ENCODE data around the gene TCP11X2. TPM values are rescaled to one million over a fixed set of nuclear protein-coding genes. Genes with fewer than 3 reads are reported as not detected.
"Not testable (repeated sequence)": the region's sequence is repeated elsewhere in the genome, so short reads cannot be mapped to it uniquely, and the experiment has no call there.

TCP11X2 gene
- total RNA-seq, 2 donors from 2014 or later, result not detected

DNA sequence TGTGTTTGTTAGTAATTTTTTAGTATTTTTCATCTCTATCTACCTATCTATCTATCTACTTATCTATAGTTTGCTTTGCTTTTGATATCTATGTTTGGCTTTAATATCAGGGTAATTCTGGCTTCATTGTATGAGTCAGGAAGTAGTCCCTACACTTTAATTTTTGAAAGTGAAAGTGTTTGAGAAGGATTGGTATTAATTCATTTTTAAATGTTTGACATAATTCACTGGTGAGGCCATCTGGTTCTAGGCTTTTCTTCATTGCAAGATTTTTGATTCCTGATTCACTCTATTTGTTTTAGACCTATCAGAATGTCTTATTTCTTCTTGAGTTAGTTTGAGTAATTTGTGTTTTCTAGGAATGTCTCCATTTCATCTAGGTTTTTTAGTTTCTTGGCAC is 20.2 kb upstream of the TCP11X2 start:
- Histone ChIP-seq H3K4me3 (no peak overlapping the region), H3K9me3 (no peaks in the 10 kb centered on the region), H3K27ac (no peak overlapping the region), H3K36me3 (replicated peaks in 1 of 2; ENCODE audit: insufficient read depth in 1 of 2, low read depth in 2 of 2) (no peaks in the 10 kb centered on the region), H3K4me1 (no peaks in the 10 kb centered on the region), H3K27me3 (no peaks in the 10 kb centered on the region)
- TF ChIP-seq, protein P1, sequence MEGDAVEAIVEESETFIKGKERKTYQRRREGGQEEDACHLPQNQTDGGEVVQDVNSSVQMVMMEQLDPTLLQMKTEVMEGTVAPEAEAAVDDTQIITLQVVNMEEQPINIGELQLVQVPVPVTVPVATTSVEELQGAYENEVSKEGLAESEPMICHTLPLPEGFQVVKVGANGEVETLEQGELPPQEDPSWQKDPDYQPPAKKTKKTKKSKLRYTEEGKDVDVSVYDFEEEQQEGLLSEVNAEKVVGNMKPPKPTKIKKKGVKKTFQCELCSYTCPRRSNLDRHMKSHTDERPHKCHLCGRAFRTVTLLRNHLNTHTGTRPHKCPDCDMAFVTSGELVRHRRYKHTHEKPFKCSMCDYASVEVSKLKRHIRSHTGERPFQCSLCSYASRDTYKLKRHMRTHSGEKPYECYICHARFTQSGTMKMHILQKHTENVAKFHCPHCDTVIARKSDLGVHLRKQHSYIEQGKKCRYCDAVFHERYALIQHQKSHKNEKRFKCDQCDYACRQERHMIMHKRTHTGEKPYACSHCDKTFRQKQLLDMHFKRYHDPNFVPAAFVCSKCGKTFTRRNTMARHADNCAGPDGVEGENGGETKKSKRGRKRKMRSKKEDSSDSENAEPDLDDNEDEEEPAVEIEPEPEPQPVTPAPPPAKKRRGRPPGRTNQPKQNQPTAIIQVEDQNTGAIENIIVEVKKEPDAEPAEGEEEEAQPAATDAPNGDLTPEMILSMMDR (IDR thresholded peaks at IDR 0.05), result no peak
- TF ChIP-seq POLR2A (IDR thresholded peaks at IDR 0.05), result no peak
- ATAC-seq, result no peak
- no peak for DNase-seq
- intact Hi-C loops (cut with DNase I), result no loop called here

DNA sequence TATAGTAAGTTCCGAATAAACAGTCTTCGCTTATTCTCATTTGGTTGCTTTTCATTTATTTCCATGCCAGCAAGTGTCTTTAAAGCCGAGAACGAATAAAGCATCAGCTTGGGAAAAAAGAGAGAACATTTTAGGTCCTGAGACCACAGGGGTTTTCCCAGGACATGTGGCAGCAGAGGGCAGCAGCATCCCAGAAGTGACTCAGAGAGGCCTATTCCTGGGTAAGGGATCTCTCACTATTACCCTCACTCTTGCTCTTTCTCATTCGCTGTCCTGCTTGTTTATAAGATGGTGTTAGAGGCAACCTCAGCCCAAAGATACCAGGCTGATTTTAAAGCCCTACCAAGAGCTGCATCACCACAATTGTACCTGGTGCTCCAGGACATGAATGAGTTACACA is 7.2 kb upstream of the TCP11X2 start:
- H3K27me3 ChIP-seq; H3K27ac ChIP-seq; ATAC-seq; H3K4me3 ChIP-seq; H3K36me3 ChIP-seq (replicated peaks in 1 of 2; ENCODE audit: insufficient read depth in 1 of 2, low read depth in 2 of 2); DNase-seq; H3K9me3 ChIP-seq; intact Hi-C loops (cut with DNase I); H3K4me1 ChIP-seq: not testable (repeated sequence)
- no CpG with 5 or more reads among the region's 5 CpGs for WGBS, 2 donors

DNA sequence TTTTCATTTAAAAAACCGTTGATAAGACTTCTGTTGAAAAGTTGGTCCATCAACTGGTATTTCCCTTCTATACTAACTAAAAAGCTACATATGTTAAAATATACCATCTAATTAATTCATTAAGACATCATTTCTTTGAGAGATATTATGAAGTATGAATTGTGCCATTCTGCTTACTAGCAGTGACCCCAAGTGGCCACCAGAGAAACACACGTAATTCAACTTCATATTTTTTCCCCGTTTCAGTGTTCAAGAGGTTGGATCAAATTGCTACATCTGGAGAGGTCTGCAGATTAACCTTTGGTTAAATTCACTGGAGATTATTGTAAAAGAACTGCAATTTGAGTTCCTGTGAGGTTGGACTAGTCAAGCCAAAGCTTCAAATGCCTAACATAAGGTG is 1.4 kb downstream of the TCP11X2 start:
- H3K27ac ChIP-seq; H3K4me1 ChIP-seq; H3K36me3 ChIP-seq (replicated peaks in 1 of 2; ENCODE audit: insufficient read depth in 1 of 2, low read depth in 2 of 2); intact Hi-C loops (cut with DNase I); ATAC-seq; H3K27me3 ChIP-seq; DNase-seq; H3K9me3 ChIP-seq; H3K4me3 ChIP-seq: not testable (repeated sequence)
- no CpG with 5 or more reads among the region's 3 CpGs for WGBS, 2 donors

DNA sequence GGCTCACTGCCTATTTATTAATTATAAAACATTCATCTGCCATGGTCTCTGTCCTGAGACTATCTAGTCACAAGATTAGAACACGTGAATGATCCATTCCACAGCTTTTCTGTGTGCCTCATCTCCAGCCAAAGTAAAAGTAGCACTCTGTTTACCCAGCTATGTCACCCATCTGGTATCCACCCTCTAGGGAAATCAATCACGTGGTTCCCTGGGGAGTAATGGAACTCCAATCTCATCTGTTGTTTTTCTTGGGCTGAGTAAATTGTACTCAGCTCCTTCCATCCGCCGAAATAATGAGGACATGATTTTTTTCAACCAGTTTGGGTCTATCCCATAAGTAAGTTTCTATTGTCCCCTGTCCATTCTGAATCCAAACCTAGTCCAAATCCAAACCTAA is 13.0 kb downstream of the TCP11X2 start:
- no CpG with 5 or more reads among the region's 4 CpGs for WGBS, 2 donors
- H3K4me3 ChIP-seq; H3K27me3 ChIP-seq; DNase-seq; H3K27ac ChIP-seq; H3K36me3 ChIP-seq (replicated peaks in 1 of 2; ENCODE audit: insufficient read depth in 1 of 2, low read depth in 2 of 2); H3K4me1 ChIP-seq; intact Hi-C loops (cut with DNase I); H3K9me3 ChIP-seq; ATAC-seq: not testable (repeated sequence)

DNA sequence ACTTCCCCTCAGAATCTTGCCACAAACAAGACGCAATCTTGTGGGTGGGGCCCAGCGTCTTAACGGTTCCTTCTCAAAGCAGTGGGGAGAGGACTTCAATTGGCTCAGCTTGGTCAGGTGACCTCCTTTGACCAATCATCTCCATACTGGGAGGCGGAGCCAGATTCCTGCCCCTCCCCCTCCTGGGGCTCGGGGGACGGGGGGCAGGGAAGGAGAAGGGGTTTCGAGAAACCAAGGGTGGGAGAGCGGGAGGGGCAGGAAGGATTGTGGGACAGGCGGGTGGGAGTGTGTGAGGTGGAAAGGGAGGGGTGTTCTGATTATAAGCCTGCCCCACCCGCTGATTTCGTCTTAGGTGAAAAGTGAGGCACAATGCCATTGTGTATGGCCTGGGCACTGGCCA is 31.7 kb downstream of the TCP11X2 start, which contains the start of gene NXF2B:
Gene NXF2B (minus strand): TSS at position 101 of the 400 bp plus-strand sequence. CDS start 59,972 bp downstream, outside the sequence.
- no CpG with 5 or more reads among the region's 11 CpGs for WGBS, 2 donors
- ATAC-seq; H3K9me3 ChIP-seq; H3K4me3 ChIP-seq; H3K27ac ChIP-seq; H3K4me1 ChIP-seq; DNase-seq; H3K27me3 ChIP-seq; intact Hi-C loops (cut with DNase I); H3K36me3 ChIP-seq (replicated peaks in 1 of 2; ENCODE audit: insufficient read depth in 1 of 2, low read depth in 2 of 2): not testable (repeated sequence)

DNA sequence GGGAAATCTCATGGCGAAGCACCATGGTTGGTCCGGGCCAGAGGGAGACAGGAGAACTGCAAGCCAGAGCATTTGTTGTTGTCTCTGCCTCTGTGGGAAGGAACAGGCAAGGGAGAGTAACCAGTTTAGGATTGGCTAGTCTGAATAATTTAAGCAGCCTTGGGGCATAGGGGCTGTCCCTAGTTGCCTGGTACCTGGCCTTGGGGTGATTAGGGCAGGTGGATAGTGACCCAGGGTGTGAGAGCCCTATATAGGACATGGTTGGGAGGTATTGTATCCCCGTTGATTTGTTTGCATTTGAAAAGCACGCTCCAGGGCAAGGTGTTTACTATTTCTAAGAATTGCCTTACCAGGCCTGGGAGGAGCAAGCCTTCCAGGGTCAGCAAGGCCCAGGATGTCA is 57.1 kb downstream of the TCP11X2 start:
- H3K27me3 ChIP-seq; ATAC-seq; H3K36me3 ChIP-seq (replicated peaks in 1 of 2; ENCODE audit: insufficient read depth in 1 of 2, low read depth in 2 of 2); H3K9me3 ChIP-seq; H3K4me1 ChIP-seq; H3K27ac ChIP-seq; intact Hi-C loops (cut with DNase I); H3K4me3 ChIP-seq; DNase-seq: not testable (repeated sequence)
- no CpG with 5 or more reads among the region's 4 CpGs for WGBS, 2 donors

Other genes with a start within 250 kb of the TCP11X2 start
- gene NXF2, start 224.6 kb downstream of the TCP11X2 start, total RNA-seq, result not detected
- gene NXF2B, start 31.8 kb downstream of the TCP11X2 start, total RNA-seq, result not detected
- gene TMSB15A, start 44.9 kb upstream of the TCP11X2 start, total RNA-seq, result not detected
- gene ARMCX5, start 127.7 kb upstream of the TCP11X2 start, total RNA-seq, result 1 to 10 TPM; 4.6 to 8.8 TPM
- 1 to 10 TPM; 4.3 to 9.1 TPM for gene GPRASP1, start 179.7 kb upstream of the TCP11X2 start, total RNA-seq
- 1 to 10 TPM; 6.2 to 7.3 TPM for gene GPRASP2, start 240.6 kb upstream of the TCP11X2 start, total RNA-seq
- 1 to 10 TPM in 1 of 2 donors, under 1 TPM in 1; 0.99 to 3.6 TPM for gene GPRASP3, start 248.9 kb upstream of the TCP11X2 start, total RNA-seq